Airway epithelial cell (primary cell): ENCODE results near the gene CSTF2T. TPM values are rescaled to one million over a fixed set of nuclear protein-coding genes. Genes with fewer than 3 reads are reported as not detected.

Source experiments
- total RNA-seq: library from RNA; depleted of rRNA; stranded (reverse); fragments of >200 nt; gene quantifications from 2 replicates; pipeline ENCODE4 v1.2.3, GENCODE V29; 2015

CSTF2T gene
- total RNA-seq: 8.0 and 12.9 TPM in 2 replicates

GRCh38 chr10:51699475-51700227 lies at the start of gene CSTF2T:
Gene CSTF2T, minus strand, starts transcription at chr10:51699595. Its CDS starts 46 bp downstream, at chr10:51699549.

